ENCODE results near the gene ATG7.
"Not testable (repeated sequence)": the region's sequence is repeated elsewhere in the genome, so short reads cannot be mapped to it uniquely, and the experiment has no call there.

- not testable (repeated sequence) for TF ChIP-seq OSR1 (CRISPR knock-in tag; IDR thresholded peaks at IDR 0.05); TSHZ2 (CRISPR knock-in tag; IDR thresholded peaks at IDR 0.05); ZFP30 (CRISPR knock-in tag; IDR thresholded peaks at IDR 0.05); TOX (CRISPR knock-in tag; IDR thresholded peaks at IDR 0.05; ENCODE audit: borderline replicate concordance); ZNF70 (CRISPR knock-in tag; IDR thresholded peaks at IDR 0.05); CREB5 (CRISPR knock-in tag; IDR thresholded peaks at IDR 0.05; ENCODE audit: low read depth); PPARA (CRISPR knock-in tag; IDR thresholded peaks at IDR 0.05; ENCODE audit: borderline replicate concordance)
Measured at GRCh38 chr3:11595024-11595423, 322.8 kb downstream of the ATG7 start.
